HepG2 (cell line): Measurements from ENCODE around the gene UCHL3. TPM values are rescaled to one million over a fixed set of nuclear protein-coding genes. Genes with fewer than 3 reads are reported as not detected.
A peak's percentile ranks its signal among the peaks of the same experiment; 100 is the strongest.

Experiments
- ARNTL ChIP-seq: sonication (generic); formaldehyde crosslinking; IDR thresholded peaks from 2 replicates; pipeline ENCODE4 v1.4.0; 2020; ENCODE audit warnings: mild to moderate bottlenecking, missing genetic modification reagents
- DNMT1 ChIP-seq: sonication (generic); formaldehyde crosslinking; IDR thresholded peaks from 2 replicates; pipeline ENCODE4 v1.5.1; 2020; ENCODE audit warnings: mild to moderate bottlenecking, missing genetic modification reagents
- GABPB1 ChIP-seq: IDR thresholded peaks from 2 replicates; pipeline ENCODE4 v1.6.1; 2016; ENCODE audit warnings: mild to moderate bottlenecking, missing genetic modification reagents, moderate library complexity, missing compliant biosample characterization
- GATAD2A ChIP-seq: IDR thresholded peaks from 2 replicates; pipeline ENCODE4 v1.6.1; 2016
- MYPOP ChIP-seq: sonication (generic); formaldehyde crosslinking; IDR thresholded peaks from 2 replicates; pipeline ENCODE4 v1.8.1; 2023; ENCODE audit warnings: mild to moderate bottlenecking, moderate library complexity, missing genetic modification reagents
- MZF1 ChIP-seq: sonication (generic); formaldehyde crosslinking; IDR thresholded peaks from 2 replicates; pipeline ENCODE4 v1.8.1; 2023; ENCODE audit warnings: mild to moderate bottlenecking, missing genetic modification reagents, borderline replicate concordance
- NCOA2 ChIP-seq: sonication (generic); formaldehyde crosslinking; IDR thresholded peaks from 2 replicates; pipeline ENCODE4 v1.8.0; 2022; ENCODE audit warnings: inconsistent platforms
- PRPF4 ChIP-seq: fragments of 200-400 bp; formaldehyde crosslinking; IDR thresholded peaks from 2 replicates; pipeline ENCODE4 v1.6.1; 2016; ENCODE audit warnings: low read length, low read depth; ENCODE audit not compliant: poor library complexity, severe bottlenecking
- SSRP1 ChIP-seq: IDR thresholded peaks from 2 replicates; pipeline ENCODE4 v1.6.1; 2016; ENCODE audit warnings: control low read depth
- TBX3 ChIP-seq: fragments of 450-650 bp; IDR thresholded peaks from 2 replicates; pipeline ENCODE4 v1.6.1; 2017; ENCODE audit warnings: antibody characterized with exemption, mild to moderate bottlenecking, inconsistent platforms, borderline replicate concordance
- ZBTB42 ChIP-seq: sonication (generic); formaldehyde crosslinking; IDR thresholded peaks from 2 replicates; pipeline ENCODE4 v1.5.0; 2020; ENCODE audit warnings: mild to moderate bottlenecking, missing genetic modification reagents
- ZNF362 ChIP-seq: sonication (generic); formaldehyde crosslinking; IDR thresholded peaks from 2 replicates; pipeline ENCODE4 v1.4.0; 2020; ENCODE audit warnings: missing genetic modification reagents, mild to moderate bottlenecking, borderline replicate concordance
- ZNF484 ChIP-seq: sonication (generic); formaldehyde crosslinking; IDR thresholded peaks from 2 replicates; pipeline ENCODE4 v1.5.1; 2020; ENCODE audit warnings: mild to moderate bottlenecking, low read depth, missing genetic modification reagents, borderline replicate concordance
- ZNF556 ChIP-seq: sonication (generic); formaldehyde crosslinking; IDR thresholded peaks from 2 replicates; pipeline ENCODE4 v1.4.0; 2020; ENCODE audit warnings: mild to moderate bottlenecking, missing genetic modification reagents, borderline replicate concordance
- ZNF576 ChIP-seq: sonication (generic); formaldehyde crosslinking; IDR thresholded peaks from 2 replicates; pipeline ENCODE4 v1.4.0; 2020; ENCODE audit warnings: mild to moderate bottlenecking, missing genetic modification reagents
- ZNF615 ChIP-seq: sonication (generic); formaldehyde crosslinking; IDR thresholded peaks from 2 replicates; pipeline ENCODE4 v1.5.0; 2020; ENCODE audit warnings: mild to moderate bottlenecking, missing genetic modification reagents, borderline replicate concordance
- polyA plus RNA-seq, 8 experiments: library from polyadenylated mRNA; depleted of rRNA in 3 of 8; stranded (reverse) in 7 of 8; unstranded in 1 of 8; fragments of >200 nt; fragmentation: Illumina TruSeq in 4 of 8; extraction: Trizol in 4 of 8; gene quantifications; 2 replicates each; pipeline versions ENCODE4 v1.2.1 to v1.2.3, GENCODE V29; 2011 to 2016; ENCODE audit warnings: low read depth in 4 of 8, missing spikeins in 1 of 8, mixed read lengths in 1 of 8; ENCODE audit not compliant: insufficient read depth in 1 of 8
- total RNA-seq, 5 experiments: library from RNA; depleted of rRNA; stranded (reverse); fragments of >200 nt; fragmentation: Illumina TruSeq; extraction: Trizol; gene quantifications; 2 replicates each; pipeline ENCODE4 v1.2.3, GENCODE V29; 2016; ENCODE audit warnings: low read depth in 1 of 5
- TF ChIP-seq, protein P1 (sequence below), 2 experiments: fragments of 450-650 bp in 1 of 2; sonication (generic) in 1 of 2; formaldehyde crosslinking in 1 of 2; IDR thresholded peaks; 2 replicates each; pipeline versions ENCODE4 v1.6.1 to v1.8.0; 2016 to 2022; ENCODE audit warnings: antibody characterized with exemption in 1 of 2, mild to moderate bottlenecking in 1 of 2, missing genetic modification reagents in 1 of 2

The UCHL3 gene
- total and polyA plus RNA-seq, 2 of the 13 experiments (the other 11 are each of a cell fraction or from before 2014, with no cell fraction given) = 36.2 to 93.3 TPM

DNA sequence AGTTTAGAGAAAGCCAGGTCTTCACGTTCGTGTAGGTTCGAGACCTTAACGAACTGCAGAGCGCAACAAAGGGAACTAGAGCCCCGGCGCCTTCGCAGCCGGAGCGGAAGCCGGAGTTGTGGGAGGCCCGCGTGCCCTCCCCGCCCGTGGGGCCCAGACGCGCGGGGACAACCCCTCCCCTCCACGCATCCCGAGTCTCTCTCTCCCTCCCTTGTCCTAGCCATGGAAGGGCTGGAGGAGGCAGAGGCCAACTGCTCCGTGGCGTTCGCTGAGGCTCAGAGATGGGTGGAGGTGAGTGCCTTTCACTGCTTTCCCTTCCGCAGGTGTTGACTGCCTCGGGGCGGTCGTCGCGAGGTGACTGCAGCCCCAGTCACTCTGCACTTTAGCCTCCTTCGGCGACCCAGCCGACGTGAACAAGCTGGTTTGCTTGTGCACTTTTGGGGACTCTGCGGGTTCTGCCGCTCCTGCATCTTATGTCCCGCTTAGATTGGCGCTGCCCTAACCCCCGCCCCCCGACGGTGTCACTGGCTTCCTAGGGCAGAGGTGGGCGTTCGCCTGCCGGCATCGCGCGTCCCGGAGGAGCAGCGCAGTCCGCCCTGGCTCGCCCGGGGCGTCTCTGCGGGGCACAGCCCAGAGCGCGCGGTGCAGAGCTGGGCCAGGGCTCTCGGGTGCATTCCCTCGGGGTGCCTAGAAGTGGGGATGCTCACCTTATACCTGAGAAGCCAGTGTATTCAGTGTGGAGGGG is 87.0 kb downstream of the UCHL3 start (continued):
- TF ChIP-seq, protein P1, sequence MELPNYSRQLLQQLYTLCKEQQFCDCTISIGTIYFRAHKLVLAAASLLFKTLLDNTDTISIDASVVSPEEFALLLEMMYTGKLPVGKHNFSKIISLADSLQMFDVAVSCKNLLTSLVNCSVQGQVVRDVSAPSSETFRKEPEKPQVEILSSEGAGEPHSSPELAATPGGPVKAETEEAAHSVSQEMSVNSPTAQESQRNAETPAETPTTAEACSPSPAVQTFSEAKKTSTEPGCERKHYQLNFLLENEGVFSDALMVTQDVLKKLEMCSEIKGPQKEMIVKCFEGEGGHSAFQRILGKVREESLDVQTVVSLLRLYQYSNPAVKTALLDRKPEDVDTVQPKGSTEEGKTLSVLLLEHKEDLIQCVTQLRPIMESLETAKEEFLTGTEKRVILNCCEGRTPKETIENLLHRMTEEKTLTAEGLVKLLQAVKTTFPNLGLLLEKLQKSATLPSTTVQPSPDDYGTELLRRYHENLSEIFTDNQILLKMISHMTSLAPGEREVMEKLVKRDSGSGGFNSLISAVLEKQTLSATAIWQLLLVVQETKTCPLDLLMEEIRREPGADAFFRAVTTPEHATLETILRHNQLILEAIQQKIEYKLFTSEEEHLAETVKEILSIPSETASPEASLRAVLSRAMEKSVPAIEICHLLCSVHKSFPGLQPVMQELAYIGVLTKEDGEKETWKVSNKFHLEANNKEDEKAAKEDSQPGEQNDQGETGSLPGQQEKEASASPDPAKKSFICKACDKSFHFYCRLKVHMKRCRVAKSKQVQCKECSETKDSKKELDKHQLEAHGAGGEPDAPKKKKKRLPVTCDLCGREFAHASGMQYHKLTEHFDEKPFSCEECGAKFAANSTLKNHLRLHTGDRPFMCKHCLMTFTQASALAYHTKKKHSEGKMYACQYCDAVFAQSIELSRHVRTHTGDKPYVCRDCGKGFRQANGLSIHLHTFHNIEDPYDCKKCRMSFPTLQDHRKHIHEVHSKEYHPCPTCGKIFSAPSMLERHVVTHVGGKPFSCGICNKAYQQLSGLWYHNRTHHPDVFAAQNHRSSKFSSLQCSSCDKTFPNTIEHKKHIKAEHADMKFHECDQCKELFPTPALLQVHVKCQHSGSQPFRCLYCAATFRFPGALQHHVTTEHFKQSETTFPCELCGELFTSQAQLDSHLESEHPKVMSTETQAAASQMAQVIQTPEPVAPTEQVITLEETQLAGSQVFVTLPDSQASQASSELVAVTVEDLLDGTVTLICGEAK (IDR thresholded peaks at IDR 0.05) = no peak
- TF ChIP-seq, protein P1 (CRISPR knock-in tag; IDR thresholded peaks at IDR 0.05) = no peak
- TF ChIP-seq MZF1 (no peak), ZNF615 (CRISPR knock-in tag) (no peak), PRPF4 (no peak), NCOA2 (no peak), ARNTL (CRISPR knock-in tag) (no peak), ZNF362 (CRISPR knock-in tag) (no peak), ZNF484 (CRISPR knock-in tag) (0 out of 2 replicates have a peak, but pooled peaks have one; percentile 20), TBX3 (no peak), GABPB1 (CRISPR knock-in tag) (peak; percentile 81; the same call in 1 of the 2 replicates), DNMT1 (CRISPR knock-in tag) (no peak), GATAD2A (0 out of 2 replicates have a peak, but pooled peaks have one; percentile 9), MYPOP (peak; percentile 74; the same call in 1 of the 2 replicates), ZNF576 (CRISPR knock-in tag) (peak; percentile 73; the same call in 1 of the 2 replicates), ZBTB42 (CRISPR knock-in tag) (no peak), SSRP1 (CRISPR knock-in tag) (peak; percentile 67; the same call in 1 of the 2 replicates), ZNF556 (CRISPR knock-in tag) (no peak)
